Pancreas (tissue), 10 donors: ENCODE measurements around the gene NLRP6. TPM values are rescaled to one million over a fixed set of nuclear protein-coding genes. Genes with fewer than 3 reads are reported as not detected.
"Not testable (repeated sequence)": the region's sequence is repeated elsewhere in the genome, so short reads cannot be mapped to it uniquely, and the experiment has no call there.

Experiments used
- ATAC-seq, 4 donors: fragments of 200-7000 bp; cut with Tn5 transposase; one replicate each; pipeline versions ENCODE4 v1.8.0 to v1.9.1; 2020; ENCODE audit warnings: mild to moderate bottlenecking in 4 of 4, moderate library complexity in 4 of 4
- DNase-seq, 6 donors: peaks; one replicate each; pipeline ENCODE4 v3.0.0-alpha.2; 2020
- FAIRE-seq: peaks from 2 replicates; lab custom pipeline; 2012; peaks lifted over from hg19 to GRCh38; lab: Jason Lieb, UNC
- H3K27ac ChIP-seq, 4 donors: fragments of 200-600 bp; sonication (generic); 1 replicate in 3 of 4; 2 replicates in 1 of 4; pipeline versions ENCODE4 v1.5.0 to v1.8.0; 2020
- H3K27me3 ChIP-seq, 4 donors: fragments of 200-600 bp; one replicate each; pipeline ENCODE4 v1.8.0; 2021
- H3K36me3 ChIP-seq, 3 donors: fragments of 200-600 bp; sonication (generic) in 1 of 3; one replicate each; pipeline versions ENCODE4 v1.5.0 to v1.8.0; 2020 to 2021
- H3K4me1 ChIP-seq, 3 donors: fragments of 200-600 bp; one replicate each; pipeline ENCODE4 v1.8.0; 2021
- H3K4me3 ChIP-seq, 4 donors: fragments of 200-600 bp; sonication (generic) in 2 of 4; one replicate each; pipeline versions ENCODE4 v1.5.0 to v1.8.0; 2020 to 2021
- H3K9me3 ChIP-seq, 4 donors: fragments of 200-600 bp; one replicate each; pipeline ENCODE4 v1.8.0; 2021
- WGBS, 2 donors: extraction: QIAGEN DNeasy Blood & Tissue Kit; methylation state at CpG; one replicate each; pipeline ENCODE4 v1.1.7; 2013; 5-methylcytosine and 5-hydroxymethylcytosine counted together
- intact Hi-C, 3 donors: fragments of 100-400 bp; cut with DNase I; formaldehyde crosslinking; loops; one replicate each; pipeline versions ENCODE4 v1.11.1 to v1.14.2; 2022
- polyA plus RNA-seq, 2 donors: library from polyadenylated mRNA; stranded (reverse); fragments of 200-250 nt; gene quantifications; one replicate each; pipeline ENCODE4 v1.2.3, GENCODE V29; 2013
- total RNA-seq, 6 donors: library from RNA; stranded (reverse); fragmentation: NEBNext Ultra II Directional in 4 of 6; extraction: Animal tissue kit (Norgen Biotek cat#: 25700) in 4 of 6; gene quantifications; one replicate each; pipeline versions ENCODE4 v1.2.1 to v1.2.4, GENCODE V29; 2021 to 2023
- TF ChIP-seq, protein P1 (sequence below), 4 donors: fragments of 200-600 bp; sonication (generic) in 3 of 4; IDR thresholded peaks; one replicate each; pipeline versions ENCODE4 v1.5.0 to v1.8.0; 2021; ENCODE audit warnings: antibody characterized with exemption in 4 of 4
- donor health status: healthy with polysubstance abuse.
- donor health status: DM: no; HTN: no; CAD: no; lungs with moderate emphysema.
- donor health status: DM: no; HTN: no; CAD: no.
- donor health status: control.
- donor health status: control.
- donor health status: Bipolar disorder and iron deficiency.
- donor health status: DM: yes; HTN: yes; CAD: no.
- donor health status: DM: no; HTN: no; CAD: no.
- donor health status: DM: no; HTN: no; CAD: no.
- donor health status: DM: yes; HTN: yes; CAD: no.

Gene NLRP6
- total and polyA plus RNA-seq, 8 donors, result 0.05 to 0.23 (median 0.19) TPM; not detected in 2

DNA sequence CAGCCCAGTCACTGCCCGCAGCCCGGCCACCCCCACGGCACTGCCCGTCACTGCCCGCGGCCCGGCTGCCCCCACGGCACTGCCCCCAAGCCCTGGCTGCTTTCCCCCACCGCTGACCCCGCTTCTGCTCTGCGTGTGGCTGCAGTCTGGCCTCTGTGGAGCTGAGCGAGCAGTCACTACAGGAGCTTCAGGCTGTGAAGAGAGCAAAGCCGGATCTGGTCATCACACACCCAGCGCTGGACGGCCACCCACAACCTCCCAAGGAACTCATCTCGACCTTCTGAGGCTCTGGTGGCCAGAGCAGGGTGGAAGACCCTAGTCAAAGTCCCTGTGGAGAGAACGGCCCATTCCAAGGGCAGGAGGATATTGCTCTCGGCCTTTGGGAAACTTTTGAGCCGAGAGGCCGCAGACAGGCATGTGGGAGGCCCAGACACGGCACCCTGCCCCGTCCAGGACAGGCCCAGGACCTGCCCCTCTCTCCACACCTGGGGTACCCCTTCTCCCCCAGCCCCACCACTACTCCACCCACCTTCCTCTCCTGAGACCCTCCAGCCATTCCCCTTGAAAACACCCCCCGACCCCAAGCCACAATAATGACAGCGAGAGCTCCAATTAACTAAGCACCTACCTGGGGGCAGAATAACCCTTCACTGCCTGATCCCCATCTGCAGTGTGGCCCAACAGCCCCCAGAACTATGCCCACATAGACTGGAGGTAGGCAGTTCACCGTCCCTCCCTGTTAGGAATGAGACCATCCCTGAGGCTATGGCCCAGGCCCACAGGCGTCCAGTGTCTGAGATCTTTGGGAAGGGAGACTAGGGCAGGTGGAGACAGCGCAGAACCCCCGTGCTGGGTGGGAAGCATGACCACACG lies 7.0 kb downstream of the NLRP6 start:
- Histone ChIP-seq H3K27ac (no peak overlapping the region), H3K27me3 (peaks cover 0 to 29% (median 11%) of the 10 kb centered on the region in 4 donors), H3K9me3 (no peaks in the 10 kb centered on the region), H3K36me3 (no peaks in the 10 kb centered on the region), H3K4me3 (no peak overlapping the region), H3K4me1 (peaks cover 0 to 10% (median 0%) of the 10 kb centered on the region in 3 donors)
- TF ChIP-seq, protein P1, sequence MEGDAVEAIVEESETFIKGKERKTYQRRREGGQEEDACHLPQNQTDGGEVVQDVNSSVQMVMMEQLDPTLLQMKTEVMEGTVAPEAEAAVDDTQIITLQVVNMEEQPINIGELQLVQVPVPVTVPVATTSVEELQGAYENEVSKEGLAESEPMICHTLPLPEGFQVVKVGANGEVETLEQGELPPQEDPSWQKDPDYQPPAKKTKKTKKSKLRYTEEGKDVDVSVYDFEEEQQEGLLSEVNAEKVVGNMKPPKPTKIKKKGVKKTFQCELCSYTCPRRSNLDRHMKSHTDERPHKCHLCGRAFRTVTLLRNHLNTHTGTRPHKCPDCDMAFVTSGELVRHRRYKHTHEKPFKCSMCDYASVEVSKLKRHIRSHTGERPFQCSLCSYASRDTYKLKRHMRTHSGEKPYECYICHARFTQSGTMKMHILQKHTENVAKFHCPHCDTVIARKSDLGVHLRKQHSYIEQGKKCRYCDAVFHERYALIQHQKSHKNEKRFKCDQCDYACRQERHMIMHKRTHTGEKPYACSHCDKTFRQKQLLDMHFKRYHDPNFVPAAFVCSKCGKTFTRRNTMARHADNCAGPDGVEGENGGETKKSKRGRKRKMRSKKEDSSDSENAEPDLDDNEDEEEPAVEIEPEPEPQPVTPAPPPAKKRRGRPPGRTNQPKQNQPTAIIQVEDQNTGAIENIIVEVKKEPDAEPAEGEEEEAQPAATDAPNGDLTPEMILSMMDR (IDR thresholded peaks at IDR 0.05), result no peak
- FAIRE-seq, result no peak
- no peak for ATAC-seq
- intact Hi-C loops, result no loop called here
- WGBS, 2 donors, result 86 to 88% methylated on average over 24 to 29 of the region's 29 CpGs
- peak in 5 of 6 donors; percentile 9 to 73 (median 43) for DNase-seq

DNA sequence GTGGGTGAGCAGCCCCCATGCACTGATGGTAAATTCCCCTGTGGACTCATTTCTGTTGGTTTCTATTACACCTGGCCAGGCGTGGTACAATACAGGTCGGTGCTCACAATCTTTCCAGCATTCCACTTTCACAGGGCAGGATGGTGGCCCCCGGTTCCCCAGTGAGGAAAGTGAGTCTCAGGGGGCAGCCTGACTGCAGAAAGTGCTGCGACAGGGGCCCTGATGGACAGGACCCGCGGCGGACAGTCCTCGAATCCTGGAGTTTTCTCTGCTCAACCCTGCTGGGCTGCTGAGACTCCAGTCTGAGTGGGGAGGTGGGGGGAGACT lies 7.7 kb downstream of the NLRP6 start:
- ATAC-seq (no peak), FAIRE-seq (no peak), DNase-seq (peak; percentile 5 to 47 (median 23))
- WGBS, 2 donors, result 82 to 86% methylated on average over 8 of the region's 8 CpGs
- no peaks in the 10 kb centered on the region for H3K36me3 ChIP-seq
- no peaks in the 10 kb centered on the region for H3K9me3 ChIP-seq
- H3K27ac ChIP-seq, result no peak overlapping the region
- TF ChIP-seq, protein P1 (IDR thresholded peaks at IDR 0.05), result no peak
- peaks cover 0 to 25% (median 10%) of the 10 kb centered on the region in 4 donors for H3K27me3 ChIP-seq
- peaks cover 0 to 5% (median 0%) of the 10 kb centered on the region in 3 donors for H3K4me1 ChIP-seq
- intact Hi-C loops, result no loop called here
- H3K4me3 ChIP-seq, result no peak overlapping the region

DNA sequence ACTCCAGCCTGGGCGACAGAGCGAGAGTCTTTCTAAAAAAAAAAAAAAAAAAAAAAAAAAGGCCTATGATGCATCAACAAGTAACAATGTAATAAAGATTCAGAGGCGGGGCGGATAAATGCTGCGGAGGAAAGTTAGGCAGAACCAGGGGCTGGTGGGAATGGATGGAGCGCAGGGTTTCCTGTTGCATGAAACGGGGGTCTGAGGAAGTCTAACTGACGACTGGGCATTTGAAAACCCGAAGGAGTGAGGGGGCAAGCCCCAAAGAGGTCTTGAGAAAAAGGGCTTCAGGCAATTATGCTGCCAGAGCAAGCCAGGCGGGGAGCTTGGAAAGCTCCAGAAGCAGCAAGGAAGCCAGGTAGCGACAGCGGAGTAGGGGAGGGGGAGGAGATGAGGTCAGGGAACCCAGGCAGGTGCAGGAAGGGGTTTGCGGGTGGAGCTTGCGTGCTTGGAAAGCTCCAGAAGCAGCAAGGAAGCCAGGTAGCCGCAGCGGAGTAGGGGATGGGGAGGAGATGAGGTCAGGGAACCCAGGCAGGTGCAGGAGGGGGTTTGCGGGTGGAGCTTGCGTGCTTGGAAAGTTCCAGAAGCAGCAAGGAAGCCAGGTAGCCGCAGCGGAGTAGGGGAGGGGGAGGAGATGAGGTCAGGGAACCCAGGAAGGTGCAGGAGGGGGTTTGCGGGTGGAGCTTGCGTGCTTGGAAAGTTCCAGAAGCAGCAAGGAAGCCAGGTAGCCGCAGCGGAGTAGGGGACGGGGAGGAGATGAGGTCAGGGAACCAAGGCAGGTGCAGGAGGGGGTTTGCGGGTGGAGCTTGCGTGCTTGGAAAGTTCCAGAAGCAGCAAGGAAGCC lies 9.0 kb downstream of the NLRP6 start:
- peak overlapping the region in 1 of 4 donors; percentile 91 for H3K4me3 ChIP-seq
- peak; percentile 39 to 95 (median 84) for DNase-seq
- H3K27me3 ChIP-seq, result peaks cover 0 to 11% (median under 1%) of the 10 kb centered on the region in 4 donors
- H3K4me1 ChIP-seq, intact Hi-C loops, H3K36me3 ChIP-seq, FAIRE-seq, H3K9me3 ChIP-seq: not testable (repeated sequence)
- WGBS, 2 donors, result 50 to 58% methylated on average over 26 to 27 of the region's 27 CpGs
- ATAC-seq, result peak in 3 of 4 donors; percentile 4 to 12 (median 6)
- peak overlapping the region; percentile 80 to 93 (median 88) for H3K27ac ChIP-seq

DNA sequence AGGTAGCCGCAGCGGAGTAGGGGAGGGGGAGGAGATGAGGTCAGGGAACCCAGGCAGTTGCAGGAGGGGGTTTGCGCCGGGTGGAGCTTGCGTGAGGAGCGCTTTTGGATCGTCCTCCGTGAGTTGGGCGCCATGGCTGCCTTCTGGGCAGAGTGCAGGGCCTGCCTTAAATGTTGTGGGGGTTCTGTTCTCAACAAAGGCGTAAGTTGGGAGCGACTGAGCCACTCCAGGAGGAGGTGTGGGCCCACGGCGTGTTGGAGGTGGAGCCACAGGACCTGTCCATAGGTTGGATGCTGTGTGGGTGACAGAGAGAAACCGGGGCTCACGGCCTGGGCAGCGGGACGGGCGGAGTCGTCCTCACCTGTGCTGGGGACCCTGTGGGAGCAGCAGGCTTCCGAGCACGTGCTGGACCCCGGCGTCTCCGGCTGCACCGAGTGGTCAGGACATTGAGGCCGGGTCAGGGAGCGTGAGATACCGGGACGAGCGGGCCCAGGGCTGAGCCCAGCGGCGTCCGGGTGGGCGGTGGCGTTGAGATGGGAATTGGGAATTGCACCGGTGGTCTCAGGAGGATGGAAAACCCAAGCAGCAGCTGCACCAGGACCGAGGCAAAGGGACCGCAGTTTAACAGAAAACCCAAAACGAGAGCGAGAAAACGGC lies 9.7 kb downstream of the NLRP6 start:
- DNase-seq (peak in 4 of 6 donors; percentile 30 to 85 (median 64)), ATAC-seq (peak; percentile 27 to 52 (median 43)), FAIRE-seq (no peak)
- Histone ChIP-seq H3K27me3 (peaks cover 0 to 4% (median 0%) of the 10 kb centered on the region in 4 donors), H3K4me3 (peak overlapping the region; percentile 36 to 91 (median 62)), H3K4me1 (peaks cover 0 to 6% (median 0%) of the 10 kb centered on the region in 3 donors), H3K36me3 (peaks cover 0 to 12% (median 0%) of the 10 kb centered on the region in 3 donors), H3K9me3 (no peaks in the 10 kb centered on the region), H3K27ac (peak overlapping the region; percentile 80 to 93 (median 88))
- WGBS, 2 donors, result 17 to 20% methylated on average over 40 to 41 of the region's 41 CpGs
- intact Hi-C loops, result no loop called here
- TF ChIP-seq, protein P1 (IDR thresholded peaks at IDR 0.05), result no peak
